ENCODE results near the gene EREG.

Gene EREG

DNA sequence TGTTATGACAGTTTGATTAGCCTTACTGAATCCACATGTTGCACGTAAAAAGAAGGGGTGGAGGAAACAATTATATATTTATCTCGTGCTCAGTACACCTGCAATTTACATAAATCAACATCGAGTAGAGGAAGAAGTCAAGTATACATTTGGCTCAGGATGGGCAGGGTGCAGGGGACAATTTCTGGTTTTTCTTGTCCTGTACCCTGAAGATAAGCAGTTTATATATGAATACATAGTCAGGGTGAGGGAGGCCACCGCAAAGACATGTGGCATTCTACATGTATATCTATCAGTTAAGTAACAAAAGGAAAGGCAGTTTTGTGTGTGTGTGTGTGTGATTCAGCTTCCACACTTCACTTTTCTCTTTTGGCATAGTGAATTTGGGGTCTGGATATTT lies 11.1 kb upstream of the EREG start:
- Histone ChIP-seq H2AK5ac (ENCODE audit: low read length) (no peak overlapping the region), H3K4me3 (ENCODE audit: low read length) (no peak overlapping the region), H3K36me3 (ENCODE audit: control insufficient read depth, insufficient read depth, low read length) (no peaks in the 10 kb centered on the region), H3K4me1 (ENCODE audit: control insufficient read depth, low read depth, low read length) (no peaks in the 10 kb centered on the region), H2BK15ac (replicated peaks; ENCODE audit: low read depth) (no peak overlapping the region), H3K56ac (ENCODE audit: low read length) (no peak overlapping the region), H3K4me2 (ENCODE audit: low read length) (no peak overlapping the region), H3K79me2 (ENCODE audit: control insufficient read depth, insufficient read depth, low read length) (no peaks in the 10 kb centered on the region), H2BK5ac (ENCODE audit: low read length) (no peak overlapping the region), H3K27me3 (ENCODE audit: insufficient read depth, low read length, poor library complexity) (no peaks in the 10 kb centered on the region), H3K23ac (ENCODE audit: low read length) (no peak overlapping the region), H3K27ac (ENCODE audit: low read depth, low read length) (no peak overlapping the region), H3K4ac (ENCODE audit: low read depth, low read length) (no peak overlapping the region), H3K79me1 (ENCODE audit: low read length) (no peaks in the 10 kb centered on the region), H2BK120ac (ENCODE audit: low read depth, low read length) (no peak overlapping the region), H4K5ac (ENCODE audit: low read length) (no peak overlapping the region), H3K9ac (ENCODE audit: low read length) (no peak overlapping the region), H4K8ac (ENCODE audit: low read depth, low read length) (no peak overlapping the region), H3K18ac (ENCODE audit: low read length) (no peak overlapping the region)
- no peak for DNase-seq
- no CpG with 5 or more reads among the region's 4 CpGs for WGBS (ENCODE audit: extremely low coverage, insufficient coverage, low lambda C conversion rate)

DNA sequence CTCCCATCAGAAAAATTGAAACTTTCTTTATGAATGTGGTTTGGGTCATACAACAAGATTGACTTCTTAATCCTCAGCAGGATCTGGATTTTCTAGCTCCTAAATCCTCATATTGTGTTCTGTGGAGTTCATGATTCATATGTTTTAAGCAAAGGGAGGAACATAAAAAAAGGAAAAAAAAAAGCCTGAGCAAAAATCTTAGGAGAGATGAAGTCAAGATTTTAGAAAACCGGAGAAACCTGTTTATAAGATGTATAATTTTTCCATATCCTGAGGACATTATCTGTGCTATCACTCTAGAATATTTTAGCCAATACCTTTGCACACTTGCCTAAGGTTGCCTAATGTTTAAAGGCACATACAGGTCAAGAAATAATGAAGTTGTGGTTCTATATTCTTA lies 7.0 kb upstream of the EREG start:
- Histone ChIP-seq H3K27me3 (ENCODE audit: insufficient read depth, low read length, poor library complexity) (no peaks in the 10 kb centered on the region), H3K4me3 (ENCODE audit: low read length) (no peak overlapping the region), H3K18ac (ENCODE audit: low read length) (no peak overlapping the region), H3K27ac (ENCODE audit: low read depth, low read length) (no peak overlapping the region), H4K5ac (ENCODE audit: low read length) (no peak overlapping the region), H3K79me2 (ENCODE audit: control insufficient read depth, insufficient read depth, low read length) (no peaks in the 10 kb centered on the region), H3K4me1 (ENCODE audit: control insufficient read depth, low read depth, low read length) (no peaks in the 10 kb centered on the region), H2BK120ac (ENCODE audit: low read depth, low read length) (no peak overlapping the region), H2BK5ac (ENCODE audit: low read length) (no peak overlapping the region), H3K4me2 (ENCODE audit: low read length) (no peak overlapping the region), H3K79me1 (ENCODE audit: low read length) (no peaks in the 10 kb centered on the region), H3K9ac (ENCODE audit: low read length) (no peak overlapping the region), H3K56ac (ENCODE audit: low read length) (no peak overlapping the region), H4K8ac (ENCODE audit: low read depth, low read length) (no peak overlapping the region), H3K4ac (ENCODE audit: low read depth, low read length) (no peak overlapping the region), H3K23ac (ENCODE audit: low read length) (no peak overlapping the region), H3K36me3 (ENCODE audit: control insufficient read depth, insufficient read depth, low read length) (no peaks in the 10 kb centered on the region), H2BK15ac (replicated peaks; ENCODE audit: low read depth) (no peak overlapping the region), H2AK5ac (ENCODE audit: low read length) (no peak overlapping the region)
- DNase-seq = no peak
- no CpG with 5 or more reads among the region's 1 CpG for WGBS (ENCODE audit: extremely low coverage, insufficient coverage, low lambda C conversion rate)

DNA sequence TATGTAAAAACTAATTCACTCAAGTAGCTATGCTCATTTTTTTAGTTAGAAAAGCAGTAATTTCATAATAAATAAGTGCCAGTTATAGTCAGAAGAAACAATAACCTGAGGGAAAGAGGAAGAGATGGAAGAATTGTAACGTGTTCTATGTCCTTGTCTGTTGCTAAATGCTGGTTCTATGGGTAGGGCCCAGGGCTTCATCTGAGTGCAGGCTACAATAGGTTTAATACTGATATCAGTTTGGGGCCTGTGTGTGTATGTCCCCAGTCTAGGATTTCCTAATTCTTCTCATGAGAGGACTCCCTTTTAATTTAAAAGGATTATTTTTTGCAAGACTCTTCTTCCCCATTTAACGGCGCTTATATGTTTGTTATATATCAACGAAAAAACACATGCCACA lies 3.3 kb upstream of the EREG start:
- H3K27ac ChIP-seq (ENCODE audit: low read depth, low read length) = no peak overlapping the region
- H4K5ac ChIP-seq (ENCODE audit: low read length) = no peak overlapping the region
- H2BK120ac ChIP-seq (ENCODE audit: low read depth, low read length) = no peak overlapping the region
- H3K4me2 ChIP-seq (ENCODE audit: low read length) = no peak overlapping the region
- H3K79me1 ChIP-seq (ENCODE audit: low read length) = no peaks in the 10 kb centered on the region
- WGBS (ENCODE audit: extremely low coverage, insufficient coverage, low lambda C conversion rate) = no CpG with 5 or more reads among the region's 4 CpGs
- no peak overlapping the region for H4K8ac ChIP-seq (ENCODE audit: low read depth, low read length)
- no peak overlapping the region for H3K23ac ChIP-seq (ENCODE audit: low read length)
- H3K4me3 ChIP-seq (ENCODE audit: low read length) = no peak overlapping the region
- DNase-seq = no peak
- no peaks in the 10 kb centered on the region for H3K36me3 ChIP-seq (ENCODE audit: control insufficient read depth, insufficient read depth, low read length)
- H2AK5ac ChIP-seq (ENCODE audit: low read length) = no peak overlapping the region
- no peak overlapping the region for H3K4ac ChIP-seq (ENCODE audit: low read depth, low read length)
- H2BK15ac ChIP-seq (replicated peaks; ENCODE audit: low read depth) = no peak overlapping the region
- no peaks in the 10 kb centered on the region for H3K4me1 ChIP-seq (ENCODE audit: control insufficient read depth, low read depth, low read length)
- H3K56ac ChIP-seq (ENCODE audit: low read length) = no peak overlapping the region
- H3K9ac ChIP-seq (ENCODE audit: low read length) = no peak overlapping the region
- no peak overlapping the region for H2BK5ac ChIP-seq (ENCODE audit: low read length)
- H3K18ac ChIP-seq (ENCODE audit: low read length) = no peak overlapping the region
- no peaks in the 10 kb centered on the region for H3K27me3 ChIP-seq (ENCODE audit: insufficient read depth, low read length, poor library complexity)
- no peaks in the 10 kb centered on the region for H3K79me2 ChIP-seq (ENCODE audit: control insufficient read depth, insufficient read depth, low read length)

DNA sequence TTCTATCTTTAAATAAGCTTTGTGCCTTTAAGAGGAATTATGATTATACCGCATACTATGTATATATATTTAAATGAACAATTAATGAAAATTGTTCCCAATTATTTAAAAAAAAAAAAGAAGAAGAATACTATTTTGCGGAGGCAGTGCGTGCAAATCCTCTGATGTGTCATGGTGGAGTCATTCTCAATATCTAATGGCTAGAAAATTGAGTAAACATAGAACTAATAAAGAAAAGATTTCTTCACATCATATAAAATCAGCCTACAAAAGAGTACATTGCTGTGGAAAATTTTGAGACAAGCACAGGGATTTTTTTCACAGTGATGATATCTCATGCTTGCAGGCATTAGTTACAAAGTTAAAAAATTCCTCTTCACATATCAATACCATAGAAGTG lies 2.6 kb upstream of the EREG start:
- H3K79me2 ChIP-seq (ENCODE audit: control insufficient read depth, insufficient read depth, low read length) = no peaks in the 10 kb centered on the region
- H3K9ac ChIP-seq (ENCODE audit: low read length) = no peak overlapping the region
- H2BK120ac ChIP-seq (ENCODE audit: low read depth, low read length) = no peak overlapping the region
- no peak overlapping the region for H2AK5ac ChIP-seq (ENCODE audit: low read length)
- no peak overlapping the region for H3K4ac ChIP-seq (ENCODE audit: low read depth, low read length)
- no peaks in the 10 kb centered on the region for H3K27me3 ChIP-seq (ENCODE audit: insufficient read depth, low read length, poor library complexity)
- no CpG with 5 or more reads among the region's 3 CpGs for WGBS (ENCODE audit: extremely low coverage, insufficient coverage, low lambda C conversion rate)
- H3K23ac ChIP-seq (ENCODE audit: low read length) = no peak overlapping the region
- H2BK5ac ChIP-seq (ENCODE audit: low read length) = no peak overlapping the region
- no peak overlapping the region for H4K8ac ChIP-seq (ENCODE audit: low read depth, low read length)
- DNase-seq = no peak
- no peak overlapping the region for H3K56ac ChIP-seq (ENCODE audit: low read length)
- H3K18ac ChIP-seq (ENCODE audit: low read length) = no peak overlapping the region
- no peak overlapping the region for H3K4me3 ChIP-seq (ENCODE audit: low read length)
- H3K79me1 ChIP-seq (ENCODE audit: low read length) = no peaks in the 10 kb centered on the region
- H3K4me1 ChIP-seq (ENCODE audit: control insufficient read depth, low read depth, low read length) = no peaks in the 10 kb centered on the region
- H3K4me2 ChIP-seq (ENCODE audit: low read length) = no peak overlapping the region
- no peaks in the 10 kb centered on the region for H3K36me3 ChIP-seq (ENCODE audit: control insufficient read depth, insufficient read depth, low read length)
- no peak overlapping the region for H3K27ac ChIP-seq (ENCODE audit: low read depth, low read length)
- H2BK15ac ChIP-seq (replicated peaks; ENCODE audit: low read depth) = no peak overlapping the region
- no peak overlapping the region for H4K5ac ChIP-seq (ENCODE audit: low read length)

DNA sequence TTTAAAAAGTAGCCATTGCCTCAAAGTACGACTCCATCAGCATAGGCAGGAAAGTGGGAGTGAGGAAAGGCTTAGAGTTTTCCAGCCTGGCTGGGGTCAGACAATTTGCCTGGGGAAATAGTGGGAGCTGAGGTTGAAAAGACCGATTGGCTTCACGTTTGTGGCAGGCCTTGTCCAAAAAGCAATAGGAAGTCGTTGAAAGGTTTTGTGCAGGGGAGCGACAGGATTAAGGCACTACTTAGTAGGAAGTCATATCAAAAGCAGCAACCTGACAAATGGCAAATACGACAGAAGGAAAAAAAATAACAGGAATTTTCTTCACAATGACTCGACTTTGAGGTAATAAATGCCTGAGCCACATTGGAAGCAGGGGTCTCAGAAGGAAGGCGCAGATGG lies 691 bp upstream of the EREG start:
- Histone ChIP-seq H3K23ac (ENCODE audit: low read length) (no peak overlapping the region), H2BK15ac (replicated peaks; ENCODE audit: low read depth) (no peak overlapping the region), H2AK5ac (ENCODE audit: low read length) (no peak overlapping the region), H3K36me3 (ENCODE audit: control insufficient read depth, insufficient read depth, low read length) (no peaks in the 10 kb centered on the region), H3K4ac (ENCODE audit: low read depth, low read length) (no peak overlapping the region), H3K56ac (ENCODE audit: low read length) (peak overlapping the region; percentile 68), H3K79me2 (ENCODE audit: control insufficient read depth, insufficient read depth, low read length) (no peaks in the 10 kb centered on the region), H3K79me1 (ENCODE audit: low read length) (no peaks in the 10 kb centered on the region), H4K8ac (ENCODE audit: low read depth, low read length) (no peak overlapping the region), H4K5ac (ENCODE audit: low read length) (no peak overlapping the region), H3K27me3 (ENCODE audit: insufficient read depth, low read length, poor library complexity) (no peaks in the 10 kb centered on the region), H3K9ac (ENCODE audit: low read length) (no peak overlapping the region), H3K27ac (ENCODE audit: low read depth, low read length) (no peak overlapping the region), H3K4me1 (ENCODE audit: control insufficient read depth, low read depth, low read length) (peaks cover 4% of the 10 kb centered on the region), H3K18ac (ENCODE audit: low read length) (no peak overlapping the region), H2BK120ac (ENCODE audit: low read depth, low read length) (no peak overlapping the region), H3K4me3 (ENCODE audit: low read length) (no peak overlapping the region), H3K4me2 (ENCODE audit: low read length) (peak overlapping the region; percentile 81), H2BK5ac (ENCODE audit: low read length) (no peak overlapping the region)
- no peak for DNase-seq
- WGBS (ENCODE audit: extremely low coverage, insufficient coverage, low lambda C conversion rate) = no CpG with 5 or more reads among the region's 8 CpGs

DNA sequence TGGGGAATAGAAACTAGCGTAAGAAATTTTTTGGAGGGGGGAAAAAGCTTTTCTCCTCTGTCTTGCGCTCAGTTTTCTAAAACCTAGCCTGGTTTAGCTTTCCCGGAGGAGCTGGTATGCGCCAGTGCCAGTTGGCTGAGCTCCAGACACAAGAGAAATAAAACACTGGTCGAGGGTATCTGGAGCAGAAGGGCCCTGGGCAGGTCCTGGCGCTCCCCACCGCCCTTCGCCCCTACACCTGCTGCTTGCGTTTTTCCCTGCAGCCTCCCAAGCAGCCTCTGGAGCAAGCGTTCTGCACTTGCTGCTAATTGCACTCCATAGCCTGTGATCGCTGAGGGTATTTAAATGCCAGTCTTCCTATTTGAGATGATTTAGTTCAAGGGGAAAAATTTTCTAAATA lies 816 bp downstream of the EREG start:
- Histone ChIP-seq H3K27me3 (ENCODE audit: insufficient read depth, low read length, poor library complexity) (no peaks in the 10 kb centered on the region), H3K27ac (ENCODE audit: low read depth, low read length) (no peak overlapping the region), H3K23ac (ENCODE audit: low read length) (no peak overlapping the region), H2AK5ac (ENCODE audit: low read length) (no peak overlapping the region), H3K4me2 (ENCODE audit: low read length) (peak overlapping the region; percentile 62), H3K4ac (ENCODE audit: low read depth, low read length) (no peak overlapping the region), H4K8ac (ENCODE audit: low read depth, low read length) (no peak overlapping the region), H3K56ac (ENCODE audit: low read length) (peak overlapping the region; percentile 59), H4K5ac (ENCODE audit: low read length) (no peak overlapping the region), H2BK120ac (ENCODE audit: low read depth, low read length) (no peak overlapping the region), H3K4me1 (ENCODE audit: control insufficient read depth, low read depth, low read length) (peaks cover 4% of the 10 kb centered on the region), H3K79me2 (ENCODE audit: control insufficient read depth, insufficient read depth, low read length) (no peaks in the 10 kb centered on the region), H2BK5ac (ENCODE audit: low read length) (no peak overlapping the region), H3K36me3 (ENCODE audit: control insufficient read depth, insufficient read depth, low read length) (no peaks in the 10 kb centered on the region), H3K79me1 (ENCODE audit: low read length) (no peaks in the 10 kb centered on the region), H3K4me3 (ENCODE audit: low read length) (no peak overlapping the region), H3K18ac (ENCODE audit: low read length) (no peak overlapping the region), H2BK15ac (replicated peaks; ENCODE audit: low read depth) (no peak overlapping the region), H3K9ac (ENCODE audit: low read length) (no peak overlapping the region)
- peak; percentile 31 for DNase-seq
- no CpG with 5 or more reads among the region's 11 CpGs for WGBS (ENCODE audit: extremely low coverage, insufficient coverage, low lambda C conversion rate)

Data from mesendoderm (in vitro differentiated cells).